HepG2 (cell line): ENCODE measurements around the gene SPECC1L. TPM values are rescaled to one million over a fixed set of nuclear protein-coding genes. Genes with fewer than 3 reads are reported as not detected.

ENCODE experiments used
- ADNP ChIP-seq: sonication (generic); formaldehyde crosslinking; IDR thresholded peaks from 2 replicates; pipeline ENCODE4 v1.4.0; 2020; ENCODE audit warnings: missing genetic modification reagents
- FOXA3 ChIP-seq: IDR thresholded peaks from 2 replicates; pipeline ENCODE4 v1.6.1; 2016; ENCODE audit warnings: missing genetic modification reagents, missing compliant biosample characterization
- FOXM1 ChIP-seq: sonication (generic); formaldehyde crosslinking; IDR thresholded peaks from 2 replicates; pipeline ENCODE4 v1.5.0; 2020; ENCODE audit warnings: missing genetic modification reagents
- MAFG ChIP-seq: sonication (generic); formaldehyde crosslinking; IDR thresholded peaks from 2 replicates; pipeline ENCODE4 v1.5.1; 2020; ENCODE audit warnings: mild to moderate bottlenecking, missing genetic modification reagents
- MIER3 ChIP-seq: IDR thresholded peaks from 2 replicates; pipeline ENCODE4 v1.6.1; 2016; ENCODE audit warnings: missing compliant biosample characterization, borderline replicate concordance
- NCOA2 ChIP-seq: sonication (generic); formaldehyde crosslinking; IDR thresholded peaks from 2 replicates; pipeline ENCODE4 v1.8.0; 2022; ENCODE audit warnings: inconsistent platforms
- SPEN ChIP-seq: sonication (generic); formaldehyde crosslinking; IDR thresholded peaks from 2 replicates; pipeline ENCODE4 v1.5.1; 2020; ENCODE audit warnings: low read depth, mild to moderate bottlenecking, missing genetic modification reagents
- SRY ChIP-seq: sonication (generic); formaldehyde crosslinking; IDR thresholded peaks from 2 replicates; pipeline ENCODE4 v1.8.0; 2022; ENCODE audit warnings: mild to moderate bottlenecking, missing genetic modification reagents
- TOE1 ChIP-seq: sonication (generic); formaldehyde crosslinking; IDR thresholded peaks from 2 replicates; pipeline ENCODE4 v1.4.0; 2020; ENCODE audit warnings: mild to moderate bottlenecking, missing genetic modification reagents
- ZNF263 ChIP-seq: sonication (generic); formaldehyde crosslinking; IDR thresholded peaks from 2 replicates; pipeline ENCODE4 v1.4.0; 2020; ENCODE audit warnings: missing genetic modification reagents
- ZNF446 ChIP-seq: sonication (generic); formaldehyde crosslinking; IDR thresholded peaks from 2 replicates; pipeline ENCODE4 v1.5.0; 2020; ENCODE audit warnings: mild to moderate bottlenecking, missing genetic modification reagents
- ZNF737 ChIP-seq: sonication (generic); formaldehyde crosslinking; IDR thresholded peaks from 2 replicates; pipeline ENCODE4 v1.5.0; 2020; ENCODE audit warnings: missing genetic modification reagents, mild to moderate bottlenecking, borderline replicate concordance
- ZNF841 ChIP-seq: sonication (generic); formaldehyde crosslinking; IDR thresholded peaks from 2 replicates; pipeline ENCODE4 v1.8.1; 2023; ENCODE audit warnings: missing genetic modification reagents, borderline replicate concordance
- polyA plus RNA-seq, 8 experiments: library from polyadenylated mRNA; depleted of rRNA in 3 of 8; stranded (reverse) in 7 of 8; unstranded in 1 of 8; fragments of >200 nt; fragmentation: Illumina TruSeq in 4 of 8; extraction: Trizol in 4 of 8; gene quantifications; 2 replicates each; pipeline versions ENCODE4 v1.2.1 to v1.2.3, GENCODE V29; 2011 to 2016; ENCODE audit warnings: low read depth in 4 of 8, missing spikeins in 1 of 8, mixed read lengths in 1 of 8; ENCODE audit not compliant: insufficient read depth in 1 of 8
- total RNA-seq, 5 experiments: library from RNA; depleted of rRNA; stranded (reverse); fragments of >200 nt; fragmentation: Illumina TruSeq; extraction: Trizol; gene quantifications; 2 replicates each; pipeline ENCODE4 v1.2.3, GENCODE V29; 2016; ENCODE audit warnings: low read depth in 1 of 5
- TF ChIP-seq, protein P1 (sequence below): sonication (generic); formaldehyde crosslinking; conservative IDR thresholded peaks from 2 replicates; pipeline ENCODE4 v1.8.0; 2022; ENCODE audit warnings: low read depth, missing genetic modification reagents
- TF ChIP-seq, protein P2 (sequence below): IDR thresholded peaks from 2 replicates; pipeline ENCODE4 v1.4.0; 2020; ENCODE audit warnings: mild to moderate bottlenecking, missing genetic modification reagents
- TF ChIP-seq, protein P3 (sequence below): sonication (generic); formaldehyde crosslinking; IDR thresholded peaks from 2 replicates; pipeline ENCODE4; 2020; ENCODE audit warnings: missing genetic modification reagents, mild to moderate bottlenecking, borderline replicate concordance
- TF ChIP-seq, protein P4 (sequence below): sonication (generic); formaldehyde crosslinking; IDR thresholded peaks from 2 replicates; pipeline ENCODE4 v1.4.0; 2020; ENCODE audit warnings: missing genetic modification reagents, borderline replicate concordance

The SPECC1L gene
- total and polyA plus RNA-seq, 2 of the 13 experiments (the other 11 are each of a cell fraction or from before 2014, with no cell fraction given), result 14.1 to 30.3 TPM

DNA sequence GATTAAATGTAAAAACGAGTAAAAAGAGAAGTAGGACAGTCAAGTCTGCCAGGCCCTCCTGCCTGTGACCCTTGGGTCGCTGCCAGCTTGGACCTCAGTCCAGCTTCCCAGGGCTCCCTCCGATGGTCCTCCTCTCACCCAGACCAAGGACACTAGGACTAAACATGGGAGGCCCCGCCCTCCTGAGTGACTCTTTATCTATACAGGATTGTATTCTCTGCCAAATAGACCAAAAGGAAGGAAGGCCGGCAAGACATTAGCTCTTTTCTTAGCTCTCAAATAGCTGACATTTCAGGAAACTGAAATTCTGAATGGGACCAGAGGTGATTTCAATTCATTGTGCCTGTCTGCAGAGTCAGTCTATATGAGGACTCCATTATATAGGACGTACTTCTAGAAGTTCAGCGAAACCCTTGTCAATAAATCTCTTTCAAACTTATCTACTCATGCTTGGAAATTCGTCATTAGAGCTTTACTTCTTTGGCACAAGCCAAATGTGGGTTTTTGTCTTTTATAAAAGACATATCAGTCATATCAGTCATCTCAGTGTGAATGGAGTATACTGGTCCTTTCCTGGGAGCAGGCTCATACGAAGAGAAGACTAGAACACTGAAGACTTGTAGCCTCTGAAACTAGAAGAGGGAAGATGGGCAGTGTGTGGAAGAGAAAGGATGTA, 185.3 kb downstream of the SPECC1L start (continued):
- no peak for TF ChIP-seq SPEN (CRISPR knock-in tag)
- TF ChIP-seq MAFG (CRISPR knock-in tag), result no peak
- peak; percentile 96 for TF ChIP-seq ZNF263 (CRISPR knock-in tag)
- TF ChIP-seq TOE1 (CRISPR knock-in tag), result no peak
- TF ChIP-seq, protein P1, sequence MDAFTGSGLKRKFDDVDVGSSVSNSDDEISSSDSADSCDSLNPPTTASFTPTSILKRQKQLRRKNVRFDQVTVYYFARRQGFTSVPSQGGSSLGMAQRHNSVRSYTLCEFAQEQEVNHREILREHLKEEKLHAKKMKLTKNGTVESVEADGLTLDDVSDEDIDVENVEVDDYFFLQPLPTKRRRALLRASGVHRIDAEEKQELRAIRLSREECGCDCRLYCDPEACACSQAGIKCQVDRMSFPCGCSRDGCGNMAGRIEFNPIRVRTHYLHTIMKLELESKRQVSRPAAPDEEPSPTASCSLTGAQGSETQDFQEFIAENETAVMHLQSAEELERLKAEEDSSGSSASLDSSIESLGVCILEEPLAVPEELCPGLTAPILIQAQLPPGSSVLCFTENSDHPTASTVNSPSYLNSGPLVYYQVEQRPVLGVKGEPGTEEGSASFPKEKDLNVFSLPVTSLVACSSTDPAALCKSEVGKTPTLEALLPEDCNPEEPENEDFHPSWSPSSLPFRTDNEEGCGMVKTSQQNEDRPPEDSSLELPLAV (CRISPR knock-in tag), result no peak
- TF ChIP-seq, protein P2, sequence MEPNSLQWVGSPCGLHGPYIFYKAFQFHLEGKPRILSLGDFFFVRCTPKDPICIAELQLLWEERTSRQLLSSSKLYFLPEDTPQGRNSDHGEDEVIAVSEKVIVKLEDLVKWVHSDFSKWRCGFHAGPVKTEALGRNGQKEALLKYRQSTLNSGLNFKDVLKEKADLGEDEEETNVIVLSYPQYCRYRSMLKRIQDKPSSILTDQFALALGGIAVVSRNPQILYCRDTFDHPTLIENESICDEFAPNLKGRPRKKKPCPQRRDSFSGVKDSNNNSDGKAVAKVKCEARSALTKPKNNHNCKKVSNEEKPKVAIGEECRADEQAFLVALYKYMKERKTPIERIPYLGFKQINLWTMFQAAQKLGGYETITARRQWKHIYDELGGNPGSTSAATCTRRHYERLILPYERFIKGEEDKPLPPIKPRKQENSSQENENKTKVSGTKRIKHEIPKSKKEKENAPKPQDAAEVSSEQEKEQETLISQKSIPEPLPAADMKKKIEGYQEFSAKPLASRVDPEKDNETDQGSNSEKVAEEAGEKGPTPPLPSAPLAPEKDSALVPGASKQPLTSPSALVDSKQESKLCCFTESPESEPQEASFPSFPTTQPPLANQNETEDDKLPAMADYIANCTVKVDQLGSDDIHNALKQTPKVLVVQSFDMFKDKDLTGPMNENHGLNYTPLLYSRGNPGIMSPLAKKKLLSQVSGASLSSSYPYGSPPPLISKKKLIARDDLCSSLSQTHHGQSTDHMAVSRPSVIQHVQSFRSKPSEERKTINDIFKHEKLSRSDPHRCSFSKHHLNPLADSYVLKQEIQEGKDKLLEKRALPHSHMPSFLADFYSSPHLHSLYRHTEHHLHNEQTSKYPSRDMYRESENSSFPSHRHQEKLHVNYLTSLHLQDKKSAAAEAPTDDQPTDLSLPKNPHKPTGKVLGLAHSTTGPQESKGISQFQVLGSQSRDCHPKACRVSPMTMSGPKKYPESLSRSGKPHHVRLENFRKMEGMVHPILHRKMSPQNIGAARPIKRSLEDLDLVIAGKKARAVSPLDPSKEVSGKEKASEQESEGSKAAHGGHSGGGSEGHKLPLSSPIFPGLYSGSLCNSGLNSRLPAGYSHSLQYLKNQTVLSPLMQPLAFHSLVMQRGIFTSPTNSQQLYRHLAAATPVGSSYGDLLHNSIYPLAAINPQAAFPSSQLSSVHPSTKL (CRISPR knock-in tag), result 0 out of 2 replicates have a peak, but pooled peaks have one; percentile 41
- no peak for TF ChIP-seq MIER3 (CRISPR knock-in tag)
- TF ChIP-seq FOXM1 (CRISPR knock-in tag), result no peak
- TF ChIP-seq, protein P3, sequence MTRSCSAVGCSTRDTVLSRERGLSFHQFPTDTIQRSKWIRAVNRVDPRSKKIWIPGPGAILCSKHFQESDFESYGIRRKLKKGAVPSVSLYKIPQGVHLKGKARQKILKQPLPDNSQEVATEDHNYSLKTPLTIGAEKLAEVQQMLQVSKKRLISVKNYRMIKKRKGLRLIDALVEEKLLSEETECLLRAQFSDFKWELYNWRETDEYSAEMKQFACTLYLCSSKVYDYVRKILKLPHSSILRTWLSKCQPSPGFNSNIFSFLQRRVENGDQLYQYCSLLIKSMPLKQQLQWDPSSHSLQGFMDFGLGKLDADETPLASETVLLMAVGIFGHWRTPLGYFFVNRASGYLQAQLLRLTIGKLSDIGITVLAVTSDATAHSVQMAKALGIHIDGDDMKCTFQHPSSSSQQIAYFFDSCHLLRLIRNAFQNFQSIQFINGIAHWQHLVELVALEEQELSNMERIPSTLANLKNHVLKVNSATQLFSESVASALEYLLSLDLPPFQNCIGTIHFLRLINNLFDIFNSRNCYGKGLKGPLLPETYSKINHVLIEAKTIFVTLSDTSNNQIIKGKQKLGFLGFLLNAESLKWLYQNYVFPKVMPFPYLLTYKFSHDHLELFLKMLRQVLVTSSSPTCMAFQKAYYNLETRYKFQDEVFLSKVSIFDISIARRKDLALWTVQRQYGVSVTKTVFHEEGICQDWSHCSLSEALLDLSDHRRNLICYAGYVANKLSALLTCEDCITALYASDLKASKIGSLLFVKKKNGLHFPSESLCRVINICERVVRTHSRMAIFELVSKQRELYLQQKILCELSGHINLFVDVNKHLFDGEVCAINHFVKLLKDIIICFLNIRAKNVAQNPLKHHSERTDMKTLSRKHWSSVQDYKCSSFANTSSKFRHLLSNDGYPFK, result no peak
- TF ChIP-seq, protein P4, sequence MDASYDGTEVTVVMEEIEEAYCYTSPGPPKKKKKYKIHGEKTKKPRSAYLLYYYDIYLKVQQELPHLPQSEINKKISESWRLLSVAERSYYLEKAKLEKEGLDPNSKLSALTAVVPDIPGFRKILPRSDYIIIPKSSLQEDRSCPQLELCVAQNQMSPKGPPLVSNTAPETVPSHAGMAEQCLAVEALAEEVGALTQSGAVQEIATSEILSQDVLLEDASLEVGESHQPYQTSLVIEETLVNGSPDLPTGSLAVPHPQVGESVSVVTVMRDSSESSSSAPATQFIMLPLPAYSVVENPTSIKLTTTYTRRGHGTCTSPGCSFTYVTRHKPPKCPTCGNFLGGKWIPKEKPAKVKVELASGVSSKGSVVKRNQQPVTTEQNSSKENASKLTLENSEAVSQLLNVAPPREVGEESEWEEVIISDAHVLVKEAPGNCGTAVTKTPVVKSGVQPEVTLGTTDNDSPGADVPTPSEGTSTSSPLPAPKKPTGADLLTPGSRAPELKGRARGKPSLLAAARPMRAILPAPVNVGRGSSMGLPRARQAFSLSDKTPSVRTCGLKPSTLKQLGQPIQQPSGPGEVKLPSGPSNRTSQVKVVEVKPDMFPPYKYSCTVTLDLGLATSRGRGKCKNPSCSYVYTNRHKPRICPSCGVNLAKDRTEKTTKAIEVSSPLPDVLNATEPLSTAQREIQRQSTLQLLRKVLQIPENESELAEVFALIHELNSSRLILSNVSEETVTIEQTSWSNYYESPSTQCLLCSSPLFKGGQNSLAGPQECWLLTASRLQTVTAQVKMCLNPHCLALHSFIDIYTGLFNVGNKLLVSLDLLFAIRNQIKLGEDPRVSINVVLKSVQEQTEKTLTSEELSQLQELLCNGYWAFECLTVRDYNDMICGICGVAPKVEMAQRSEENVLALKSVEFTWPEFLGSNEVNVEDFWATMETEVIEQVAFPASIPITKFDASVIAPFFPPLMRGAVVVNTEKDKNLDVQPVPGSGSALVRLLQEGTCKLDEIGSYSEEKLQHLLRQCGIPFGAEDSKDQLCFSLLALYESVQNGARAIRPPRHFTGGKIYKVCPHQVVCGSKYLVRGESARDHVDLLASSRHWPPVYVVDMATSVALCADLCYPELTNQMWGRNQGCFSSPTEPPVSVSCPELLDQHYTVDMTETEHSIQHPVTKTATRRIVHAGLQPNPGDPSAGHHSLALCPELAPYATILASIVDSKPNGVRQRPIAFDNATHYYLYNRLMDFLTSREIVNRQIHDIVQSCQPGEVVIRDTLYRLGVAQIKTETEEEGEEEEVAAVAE (CRISPR knock-in tag), result no peak
- TF ChIP-seq SRY (CRISPR knock-in tag), result no peak
- TF ChIP-seq ZNF841 (CRISPR knock-in tag), result no peak
- TF ChIP-seq ZNF737 (CRISPR knock-in tag), result no peak
- TF ChIP-seq ZNF446 (CRISPR knock-in tag), result no peak
- TF ChIP-seq ADNP (CRISPR knock-in tag), result no peak
- 0 out of 2 replicates have a peak, but pooled peaks have one; percentile 22 for TF ChIP-seq FOXA3 (CRISPR knock-in tag)
- TF ChIP-seq NCOA2 (CRISPR knock-in tag), result no peak
